NCI-H1105 (cell line): ENCODE measurements around the gene KIAA0319L.
"Not testable (repeated sequence)": the region's sequence is repeated elsewhere in the genome, so short reads cannot be mapped to it uniquely, and the experiment has no call there.

Source experiments
- DNase-seq: peaks from one replicate; lab custom pipeline; 2025; lab: John Stamatoyannopoulos, UW

The KIAA0319L gene

DNA sequence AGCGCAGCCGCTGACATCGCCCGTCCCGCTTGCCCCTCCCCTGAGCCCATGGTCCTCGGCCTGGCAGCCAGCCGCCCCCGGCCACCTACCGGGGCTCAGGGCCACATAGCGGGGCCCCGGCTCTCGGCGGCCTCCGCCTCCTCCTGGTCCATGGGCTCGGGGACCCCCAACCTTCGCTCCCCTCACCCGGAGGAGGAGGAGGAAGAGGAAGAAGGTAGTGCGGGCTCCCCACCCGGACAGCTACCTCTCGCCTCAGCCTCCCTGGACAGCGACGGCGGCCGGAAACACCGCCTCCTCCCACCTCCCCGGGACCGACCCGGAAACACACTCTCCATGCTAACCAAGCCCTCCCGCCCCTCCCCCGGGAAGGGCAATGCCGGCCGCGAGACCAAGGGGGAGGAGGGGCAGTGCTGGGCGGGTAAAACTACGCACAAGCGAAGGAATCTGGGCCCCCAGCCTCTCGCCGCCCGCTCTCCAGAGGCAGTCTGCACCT lies at the start of gene KIAA0319L:
KIAA0319L (minus strand) TSS at position 286 of the 493 bp plus-strand sequence. CDS start 2,912 bp downstream, outside the sequence.
- peak; percentile 91 for DNase-seq

DNA sequence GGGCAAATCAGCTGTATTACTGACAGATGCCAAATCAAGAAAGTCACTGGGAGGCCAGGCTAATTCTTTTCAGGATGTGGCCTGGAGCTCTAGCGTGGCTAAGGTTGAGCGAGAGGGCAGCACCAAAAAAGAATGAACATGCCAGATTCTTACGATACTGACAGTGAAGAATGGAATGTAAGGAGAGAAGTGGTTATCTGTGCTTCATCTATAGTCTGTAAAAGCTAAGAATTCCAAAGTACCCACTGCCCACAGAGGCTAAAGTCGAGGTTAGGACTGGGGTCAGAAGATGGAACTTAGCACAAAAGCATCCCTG lies 48.6 kb upstream of the KIAA0319L start:
- DNase-seq = no peak

DNA sequence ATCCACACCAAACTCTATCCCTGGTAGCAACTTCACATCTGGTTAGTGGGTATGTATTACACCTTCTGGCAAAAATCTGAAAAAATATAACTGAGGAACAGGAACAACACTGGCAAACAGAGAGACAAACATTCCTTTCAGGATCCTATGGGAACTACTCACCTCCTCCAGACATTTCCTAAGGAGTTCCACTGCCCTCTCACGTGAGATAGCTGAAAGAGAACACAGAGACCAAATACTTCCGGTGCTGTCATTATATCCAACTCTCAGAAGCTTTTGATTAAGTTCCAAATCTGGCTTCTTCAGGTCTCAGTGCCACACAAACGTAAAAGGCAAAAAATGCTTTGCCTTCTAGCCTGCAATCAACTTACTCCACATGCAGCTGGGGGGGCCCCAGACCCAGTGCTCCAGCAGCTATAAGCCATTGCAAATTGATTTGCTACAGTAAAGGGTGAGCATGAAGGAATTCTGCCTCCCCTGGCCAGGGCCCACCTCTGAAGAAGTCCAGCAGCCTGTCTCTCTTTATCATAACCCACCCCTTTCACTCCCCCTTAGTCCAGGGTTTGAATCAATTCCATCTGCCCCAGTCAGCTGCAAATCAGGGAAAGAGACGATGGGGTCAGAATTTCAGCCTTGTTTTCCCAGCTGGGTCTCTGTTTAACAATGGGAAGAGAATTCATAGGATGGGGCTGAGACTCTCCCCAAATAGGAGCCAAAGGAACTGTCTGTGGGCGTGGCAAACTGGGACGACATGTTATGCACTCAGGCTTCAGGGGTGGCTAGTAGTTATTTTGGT lies 48.1 kb upstream of the KIAA0319L start:
- DNase-seq = no peak

DNA sequence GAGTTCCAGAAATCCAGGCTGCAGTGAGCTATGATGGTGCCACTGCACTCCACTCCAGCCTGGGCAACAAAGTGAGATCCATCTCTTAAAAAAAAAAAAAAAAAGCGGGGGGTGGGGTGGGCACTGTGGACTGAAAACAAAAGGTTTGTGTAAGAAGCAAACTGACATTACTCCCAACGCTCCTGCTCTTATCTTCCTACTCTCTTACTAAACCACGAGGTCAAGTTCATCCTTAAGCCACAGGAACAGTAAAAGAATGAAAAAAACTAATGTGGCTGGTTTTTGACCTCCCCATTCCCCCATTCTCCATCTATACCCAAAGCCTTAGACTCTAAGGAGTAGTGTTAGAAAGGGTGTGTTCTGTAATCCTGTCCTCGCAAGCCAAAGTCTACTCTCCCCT lies 46.7 kb upstream of the KIAA0319L start:
- DNase-seq = no peak

DNA sequence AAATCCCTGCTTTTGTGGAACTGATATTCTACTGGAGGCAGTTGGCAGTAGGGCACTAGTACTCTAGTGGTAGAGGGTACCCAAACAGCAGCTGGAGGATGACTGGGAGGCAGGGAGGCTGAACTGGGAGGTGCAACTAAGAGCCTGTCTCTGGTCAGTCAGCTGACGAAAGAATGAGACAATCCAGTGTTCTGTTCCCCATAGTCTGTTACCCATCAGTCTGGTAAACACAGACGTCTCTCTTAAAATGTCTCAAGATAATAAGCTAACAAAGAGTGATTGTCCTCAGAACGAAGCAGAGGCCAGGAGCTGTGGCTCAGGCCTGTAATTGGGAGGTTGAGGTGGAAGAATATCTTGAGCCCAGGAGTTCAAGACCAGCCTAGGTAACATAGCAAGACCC lies 46.3 kb upstream of the KIAA0319L start:
- no peak for DNase-seq

DNA sequence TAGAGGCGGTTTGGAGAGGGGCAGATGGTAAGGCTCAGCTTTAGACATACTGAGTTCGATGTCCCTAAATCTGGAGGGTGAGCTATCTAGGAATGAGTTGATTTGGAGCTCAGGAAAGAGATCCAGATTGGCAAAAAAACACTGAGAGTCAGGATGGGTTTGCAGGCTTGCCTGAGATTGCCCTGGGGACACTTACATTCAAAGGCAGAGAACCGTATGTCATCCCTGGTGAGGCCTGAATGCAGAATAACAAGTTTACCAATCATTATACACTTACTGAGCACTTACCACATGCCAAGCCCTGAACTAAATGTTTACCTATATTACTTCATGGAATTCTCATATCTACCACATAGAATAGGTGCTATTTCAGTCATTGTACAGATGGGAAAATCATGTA lies 43.4 kb upstream of the KIAA0319L start:
- DNase-seq = no peak

DNA sequence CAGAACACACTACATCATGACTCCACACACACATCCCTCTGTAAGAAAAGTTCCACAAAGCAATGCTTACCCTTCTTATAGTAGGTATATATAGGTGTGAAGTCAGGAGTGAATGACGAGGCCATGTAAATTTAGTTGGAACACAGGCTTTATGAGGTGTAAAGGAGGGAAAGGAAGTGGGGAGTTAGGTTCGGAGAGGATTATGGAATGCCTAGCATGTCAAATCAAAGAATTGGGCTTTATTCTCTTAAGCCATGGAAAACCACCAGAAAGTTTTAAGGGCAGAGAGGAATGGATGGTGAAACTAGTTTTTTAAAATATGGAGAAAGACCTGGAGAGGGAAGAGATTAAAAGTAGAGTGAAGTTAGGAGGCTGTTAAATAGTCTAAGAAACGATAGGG lies 42.2 kb upstream of the KIAA0319L start:
- no peak for DNase-seq

DNA sequence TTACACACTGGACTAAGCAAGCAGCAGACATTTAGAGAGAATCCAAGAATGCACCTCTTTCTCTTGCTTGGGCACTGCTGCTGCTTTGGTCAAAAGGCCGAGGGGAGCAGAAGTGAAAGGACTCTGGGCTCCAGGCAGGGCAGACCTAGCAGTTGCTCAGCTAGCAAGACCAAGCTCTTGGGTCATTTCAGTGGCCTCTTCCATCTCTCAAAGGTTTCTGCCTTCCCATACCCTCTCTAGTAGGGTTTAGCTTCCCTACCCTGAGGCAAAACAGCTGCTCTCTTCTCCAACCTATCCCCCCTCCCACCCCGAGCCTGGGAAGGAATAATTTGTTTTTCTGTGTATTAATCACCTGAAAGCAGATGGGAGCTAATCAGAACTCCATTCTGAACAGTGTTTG lies 41.7 kb upstream of the KIAA0319L start:
- DNase-seq = no peak

DNA sequence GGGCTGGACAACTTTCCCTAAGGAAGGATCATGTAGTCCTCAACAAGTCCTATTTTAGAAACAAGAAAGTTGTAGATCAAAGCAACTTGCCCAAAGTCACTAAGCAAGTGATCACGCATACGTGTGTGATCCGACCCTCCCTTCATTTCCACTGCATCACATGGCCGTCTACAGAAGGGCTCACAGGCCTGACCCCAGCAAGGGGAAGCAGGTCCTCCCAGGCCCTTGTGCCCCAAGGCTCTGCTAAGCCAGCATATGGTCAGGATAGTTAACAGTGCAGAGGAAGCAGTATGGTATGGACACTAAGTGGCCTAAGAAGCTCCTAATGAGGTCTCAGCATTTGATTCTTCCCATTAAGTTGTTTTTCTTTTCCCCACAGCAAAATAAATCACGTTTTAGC lies 40.7 kb upstream of the KIAA0319L start:
- no peak for DNase-seq

DNA sequence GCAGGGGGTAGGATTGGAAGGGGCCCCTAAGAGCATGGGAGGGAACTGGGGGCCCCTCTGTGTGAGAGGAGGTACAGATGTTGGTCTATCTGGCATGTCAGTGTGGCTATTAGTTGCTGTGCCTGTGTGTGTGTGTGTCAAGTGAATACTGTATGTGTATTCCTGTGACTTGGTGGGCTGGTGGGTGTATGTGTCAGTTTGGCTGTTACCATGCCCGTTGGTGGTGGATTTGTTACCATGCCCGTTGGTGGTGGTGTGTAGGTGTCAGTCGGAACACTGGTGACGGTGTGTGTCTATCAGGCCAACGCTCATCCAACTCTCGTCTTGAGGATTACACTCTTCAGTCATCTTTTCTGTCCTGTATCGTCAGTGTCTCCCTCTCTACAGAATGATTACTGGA lies 38.5 kb upstream of the KIAA0319L start:
- DNase-seq = no peak

DNA sequence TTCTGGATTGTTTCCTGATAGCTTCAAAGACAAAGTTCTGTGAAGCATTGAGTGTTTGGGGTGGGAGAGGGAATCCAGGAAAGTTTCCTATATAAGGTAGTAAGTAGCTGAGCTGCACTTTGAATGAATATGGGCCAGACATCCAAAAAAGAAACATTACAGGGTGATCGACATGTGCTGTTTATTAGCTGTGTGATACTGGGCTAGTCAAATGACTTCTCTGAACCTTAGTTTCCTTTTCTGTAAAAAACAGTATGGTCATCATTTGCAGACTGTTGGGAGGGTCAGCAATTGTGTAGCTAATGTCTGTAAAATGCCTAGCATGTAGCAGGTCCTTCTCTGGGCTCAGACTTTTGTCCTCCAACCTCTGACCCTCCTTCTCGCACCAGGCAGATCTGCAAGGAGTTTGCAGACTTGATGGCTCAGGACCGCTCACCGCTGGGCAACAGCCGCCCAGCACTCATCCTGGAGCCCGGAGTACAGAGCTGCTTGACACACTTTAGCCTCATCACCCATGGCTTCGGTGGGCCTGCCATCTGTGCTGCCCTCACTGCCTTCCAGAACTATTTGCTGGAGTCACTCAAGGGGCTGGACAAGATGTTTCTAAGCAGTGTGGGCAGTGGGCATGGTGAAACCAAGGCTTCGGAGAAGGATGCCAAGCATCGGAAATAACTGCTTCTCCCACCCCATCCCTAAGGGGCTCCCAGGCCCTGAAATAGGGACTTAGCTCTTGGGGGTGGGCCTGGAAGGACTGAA lies 37.0 kb upstream of the KIAA0319L start:
- DNase-seq = no peak

DNA sequence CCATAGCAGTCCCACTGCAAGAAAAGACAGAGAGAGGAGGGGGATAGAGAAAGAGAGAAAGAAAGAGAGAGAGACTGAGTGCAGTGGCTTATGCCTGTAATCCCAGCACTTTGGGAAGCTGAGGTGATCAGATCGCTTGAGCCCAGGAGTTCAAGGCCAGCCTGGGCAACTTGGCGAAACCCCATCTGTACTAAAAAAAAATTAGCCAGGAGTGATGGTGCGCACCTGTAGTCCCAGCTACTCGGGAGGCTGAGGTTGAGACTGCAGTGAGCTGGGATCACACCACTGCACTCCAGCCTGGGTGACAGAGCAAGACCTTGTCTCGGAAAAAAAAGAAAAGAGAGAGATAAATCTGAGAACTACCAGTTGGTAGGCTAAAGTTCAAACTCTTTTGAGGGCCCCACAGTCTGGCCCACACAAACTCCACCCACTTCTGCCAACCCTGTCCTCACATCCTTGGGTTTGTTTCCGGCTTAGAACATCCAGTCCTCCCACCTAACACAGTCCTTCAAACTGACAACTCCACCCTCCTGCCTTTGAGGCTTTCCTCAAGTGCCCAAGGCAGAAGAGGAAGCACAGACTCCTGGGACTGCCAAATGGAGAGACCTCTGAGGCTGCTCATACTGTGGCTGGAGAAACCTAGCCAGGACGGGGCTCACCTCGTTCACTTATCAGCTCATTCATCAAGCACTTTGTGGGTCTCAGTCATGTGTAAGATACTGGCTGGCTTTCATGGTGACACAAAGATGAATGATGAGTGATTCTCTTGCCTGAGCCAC lies 36.0 kb upstream of the KIAA0319L start:
- DNase-seq = no peak

DNA sequence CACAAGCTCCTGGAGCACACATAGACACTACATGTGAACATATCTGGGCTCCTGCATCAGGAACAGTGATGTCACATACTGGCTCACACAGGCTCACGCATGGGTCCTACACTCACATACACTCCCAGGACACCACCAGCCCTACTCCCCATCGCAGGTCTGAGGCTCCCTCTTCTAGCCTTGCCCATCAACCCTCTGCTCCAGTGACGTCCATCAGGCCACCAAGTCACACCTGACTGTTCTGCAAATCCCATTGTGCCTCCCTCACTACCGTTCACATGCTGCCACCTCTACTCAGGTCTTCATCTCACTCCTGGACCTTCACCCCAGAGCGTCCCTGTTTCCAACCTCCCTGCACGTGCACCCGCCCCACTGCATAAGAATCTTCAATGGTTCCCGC lies 34.0 kb upstream of the KIAA0319L start:
- no peak for DNase-seq

DNA sequence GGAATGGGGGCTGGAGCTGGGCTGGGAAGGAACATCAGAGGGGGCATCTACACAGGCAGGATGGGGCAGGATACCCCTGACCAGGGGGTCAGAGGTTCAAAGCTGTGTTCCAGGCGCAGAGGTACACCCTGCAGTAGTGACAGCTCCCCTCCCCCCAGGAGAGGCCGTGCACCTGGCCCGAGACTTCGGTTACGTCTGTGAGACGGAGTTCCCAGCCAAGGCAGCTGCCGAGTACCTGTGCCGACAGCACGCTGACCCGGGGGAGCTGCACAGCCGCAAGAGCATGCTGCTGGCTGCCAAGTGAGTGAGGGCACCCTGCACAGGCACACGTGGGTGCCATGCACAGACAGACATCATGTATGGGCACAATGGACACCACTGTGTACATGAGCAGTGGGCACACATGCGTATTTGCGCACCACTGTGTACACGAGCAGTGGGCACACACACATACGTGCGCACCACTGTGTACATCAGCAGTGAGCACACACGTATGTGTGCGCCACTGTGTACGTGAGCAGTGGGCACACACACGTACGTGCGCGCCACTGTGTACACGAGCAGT lies 33.4 kb upstream of the KIAA0319L start:
- no peak for DNase-seq

DNA sequence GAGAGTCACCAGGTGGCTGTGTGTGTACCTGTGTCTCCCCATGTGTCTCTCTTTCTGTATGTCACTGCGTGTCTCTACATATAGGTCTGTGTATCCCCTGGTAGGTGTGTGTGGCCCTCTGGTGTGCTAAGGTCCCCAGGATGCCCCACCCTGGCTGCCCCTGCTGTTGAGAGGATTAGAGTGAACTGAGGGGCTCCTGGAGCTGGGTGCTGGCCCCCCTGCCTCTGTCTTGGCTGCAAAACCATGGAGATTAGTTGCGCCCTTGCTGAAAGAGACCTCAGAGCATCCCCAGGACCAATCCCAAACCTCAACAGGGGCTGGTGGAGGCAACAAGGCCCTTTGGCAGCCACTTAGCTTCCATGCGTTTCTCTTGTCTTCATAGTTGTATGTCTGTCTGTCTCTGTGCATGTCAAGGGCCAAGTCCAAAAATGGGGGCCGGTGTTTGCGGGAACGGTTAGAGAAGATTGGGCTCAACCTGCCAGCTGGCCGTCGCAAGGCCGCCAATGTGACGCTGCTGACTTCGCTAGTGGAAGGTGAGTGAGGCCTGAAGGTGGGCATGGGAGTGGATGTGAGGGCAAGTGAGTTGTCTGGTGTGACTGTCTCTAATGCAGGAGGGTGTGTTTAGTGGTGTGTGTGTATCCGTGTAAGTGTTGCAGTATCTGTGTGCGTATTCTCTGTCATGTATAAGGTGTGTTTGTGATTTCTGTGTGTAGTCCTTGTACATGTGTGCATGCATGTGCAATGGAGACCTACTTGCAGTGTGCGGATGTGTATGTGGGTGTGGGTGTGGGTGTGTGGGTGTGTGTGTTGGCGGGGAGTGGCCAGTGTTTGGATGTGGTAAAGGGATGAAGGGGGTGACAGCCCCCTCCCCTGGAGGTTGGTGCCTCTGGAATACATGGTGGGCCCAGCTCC lies 32.6 kb upstream of the KIAA0319L start:
- DNase-seq = no peak

DNA sequence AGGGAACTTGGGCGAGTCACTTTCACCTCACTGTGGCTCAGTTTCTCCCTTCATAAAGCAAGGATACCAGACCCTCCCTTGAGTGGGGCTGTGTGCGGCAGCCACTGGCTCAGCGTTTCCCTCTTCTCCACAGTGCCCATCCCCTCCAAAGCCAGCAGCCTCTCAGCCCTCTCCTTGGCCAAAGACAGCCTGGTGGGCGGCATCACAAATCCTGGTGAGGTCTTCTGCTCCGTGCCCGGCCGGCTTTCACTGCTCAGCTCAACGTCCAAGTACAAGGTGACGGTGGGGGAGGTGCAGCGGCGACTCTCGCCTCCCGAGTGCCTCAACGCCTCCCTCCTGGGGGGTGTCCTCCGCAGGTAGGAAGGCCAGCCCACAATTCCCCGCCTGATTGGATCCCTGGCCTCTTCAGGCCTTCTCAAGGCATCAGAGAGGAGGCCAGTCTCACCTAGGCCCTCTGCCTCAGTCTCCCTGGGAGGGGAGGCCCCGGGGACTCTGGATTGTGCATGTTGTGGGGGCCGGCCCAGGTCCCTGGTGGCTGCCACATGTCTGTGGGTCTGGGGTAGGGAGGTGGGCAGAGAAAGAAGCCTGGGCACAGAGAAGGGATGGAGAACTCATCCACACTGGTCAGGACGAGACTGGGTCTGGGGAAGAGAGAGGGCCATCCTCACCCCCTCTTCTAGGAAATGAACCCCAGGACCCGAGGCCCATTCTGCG lies 31.2 kb upstream of the KIAA0319L start:
- no peak for DNase-seq

DNA sequence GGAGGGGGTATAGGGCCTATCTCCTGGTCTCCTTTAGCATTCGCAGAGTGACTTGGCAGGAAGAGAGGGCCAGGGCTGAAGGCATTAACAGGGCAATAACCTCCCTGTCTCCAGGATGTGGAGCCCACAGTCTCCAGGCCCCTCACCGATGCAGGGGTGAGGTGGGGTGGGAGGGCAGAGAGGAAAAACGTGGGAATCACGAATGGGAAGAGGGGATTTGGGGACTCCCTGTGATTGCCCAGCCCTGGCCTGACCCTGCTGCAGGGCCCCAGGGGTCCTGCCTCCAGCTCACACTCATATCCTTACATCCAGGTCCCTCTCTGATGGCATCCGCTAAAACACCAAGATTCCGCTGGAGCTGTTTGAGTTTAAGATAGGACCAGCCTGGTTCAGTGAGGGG lies 30.5 kb upstream of the KIAA0319L start:
- DNase-seq = no peak

DNA sequence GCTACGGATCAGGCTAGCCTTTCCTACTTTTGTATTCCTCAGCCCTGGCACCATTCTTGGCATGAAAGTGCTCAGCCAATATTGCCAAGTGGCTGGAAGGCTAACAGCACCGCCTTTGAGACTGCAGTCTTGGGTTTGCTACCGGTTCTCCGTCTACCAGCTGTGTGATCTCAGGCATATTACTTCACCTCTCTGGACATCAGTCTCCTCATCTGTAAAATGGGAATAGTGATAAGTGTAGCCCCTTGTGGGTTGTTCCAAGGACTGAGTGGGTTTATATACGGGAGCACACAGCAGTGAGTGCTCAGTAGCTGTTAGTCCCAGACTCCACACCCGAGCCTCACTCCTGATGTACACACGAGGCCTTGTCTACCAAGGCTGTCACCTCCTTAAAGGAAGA lies 29.6 kb upstream of the KIAA0319L start:
- no peak for DNase-seq

DNA sequence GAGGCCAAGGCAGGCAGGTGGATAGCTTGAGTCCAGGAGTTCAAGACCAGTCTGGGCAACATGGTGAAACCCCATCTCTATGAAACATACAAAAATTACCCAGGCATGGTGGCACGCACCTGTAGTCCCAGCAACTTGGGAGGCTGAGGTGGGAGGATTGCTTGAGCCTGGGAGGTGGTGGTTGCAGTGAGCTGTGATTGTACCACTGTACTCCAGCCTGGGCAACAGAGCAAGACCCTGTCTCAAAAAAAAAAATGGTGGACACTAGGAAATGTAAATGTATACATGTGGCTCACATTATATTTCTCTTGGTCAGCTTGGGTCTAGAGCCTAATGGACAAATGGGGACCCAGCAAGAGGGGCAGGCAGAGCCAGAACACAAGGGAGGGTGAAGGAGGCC lies 28.6 kb upstream of the KIAA0319L start:
- DNase-seq = not testable (repeated sequence)

DNA sequence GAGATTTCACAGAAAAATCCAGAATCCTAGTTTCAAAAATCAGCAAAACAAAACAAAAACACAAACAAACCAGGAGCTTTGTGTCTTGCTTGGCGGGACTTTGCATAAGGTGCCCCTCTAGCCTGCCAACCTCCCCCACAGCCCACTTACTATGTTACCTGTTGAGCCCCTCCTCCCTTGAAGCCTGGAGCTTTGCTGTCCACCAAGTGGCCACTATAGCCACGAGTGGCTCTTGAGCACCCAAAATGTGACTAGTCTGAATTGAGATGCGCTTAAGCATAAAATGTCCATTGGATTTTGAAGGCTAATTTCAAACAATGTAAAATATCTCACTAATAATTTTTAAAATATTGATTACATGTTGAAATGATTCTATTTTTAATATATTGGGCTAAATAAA lies 28.1 kb upstream of the KIAA0319L start:
- DNase-seq = no peak

DNA sequence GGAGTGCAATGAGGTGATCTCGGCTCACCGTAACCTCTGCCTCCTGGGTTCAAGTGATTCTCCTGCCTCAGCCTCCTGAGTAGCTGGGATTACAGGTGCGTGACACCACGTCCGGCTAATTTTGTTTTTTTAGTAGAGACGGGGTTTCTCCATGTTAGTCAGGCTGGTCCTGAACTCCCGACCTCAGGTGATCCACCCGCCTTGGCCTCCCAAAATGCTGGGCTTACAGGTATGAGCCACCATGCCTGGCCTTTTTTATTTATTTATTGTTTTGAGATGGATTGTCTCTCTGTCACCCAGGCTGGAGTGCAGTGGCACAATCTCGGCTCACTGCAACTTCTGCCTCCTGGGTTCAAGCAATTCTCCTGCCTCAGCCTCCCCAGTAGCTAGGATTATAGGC lies 24.4 kb upstream of the KIAA0319L start:
- DNase-seq = not testable (repeated sequence)
